ENCODE results near the gene CDH23.

- TF ChIP-seq CTCF (conservative IDR thresholded peaks at IDR 0.05 in 1 of 2, IDR thresholded peaks at IDR 0.05 in 1 of 2; ENCODE audit: extremely low read depth in 1 of 2, insufficient read depth in 1 of 2, low read depth in 1 of 2, low read length in 2 of 2): no peak
- TF ChIP-seq EZH2 (IDR thresholded peaks at IDR 0.05; ENCODE audit: borderline replicate concordance, low read length): no peak
Observed at GRCh38 chr10:71482620-71483019, 85.9 kb downstream of the CDH23 start.
